H9 (cell line): ENCODE measurements around the gene PNMA3. TPM values are rescaled to one million over a fixed set of nuclear protein-coding genes. Genes with fewer than 3 reads are reported as not detected.

ENCODE experiments used
- DNase-seq: peaks from one replicate; pipeline ENCODE4 v3.0.0-alpha.2; 2017
- H2AFZ ChIP-seq: one replicate; pipeline ENCODE4 v1.6.1; 2013; ENCODE audit warnings: mild to moderate bottlenecking, low read length, control low read depth, moderate library complexity
- H2AK5ac ChIP-seq: 2 replicates; pipeline ENCODE4 v1.6.1; 2013; ENCODE audit warnings: low read length, control low read depth, mixed read lengths; ENCODE audit not compliant: insufficient read length
- H2BK120ac ChIP-seq: one replicate; pipeline ENCODE4 v1.6.1; 2013; ENCODE audit warnings: low read depth, mild to moderate bottlenecking, low read length, control low read depth, inconsistent platforms; ENCODE audit not compliant: poor library complexity, severe bottlenecking
- H2BK12ac ChIP-seq: 2 replicates; pipeline ENCODE4 v1.6.1; 2013; ENCODE audit warnings: low read length, control low read depth, mixed read lengths, low read depth; ENCODE audit not compliant: insufficient read length
- H2BK15ac ChIP-seq: 2 replicates; pipeline ENCODE4 v1.6.1; 2013; ENCODE audit warnings: low read depth, low read length, control low read depth
- H2BK20ac ChIP-seq: one replicate; pipeline ENCODE4 v1.6.1; 2013; ENCODE audit warnings: low read depth, mild to moderate bottlenecking, low read length, control low read depth, inconsistent platforms; ENCODE audit not compliant: poor library complexity, severe bottlenecking
- H2BK5ac ChIP-seq: 2 replicates; pipeline ENCODE4 v1.6.1; 2013; ENCODE audit warnings: low read length, control low read depth, mixed read lengths; ENCODE audit not compliant: insufficient read length
- H3K14ac ChIP-seq: 2 replicates; pipeline ENCODE4 v1.6.1; 2013; ENCODE audit warnings: low read length, control low read depth; ENCODE audit not compliant: insufficient read depth
- H3K18ac ChIP-seq: 2 replicates; pipeline ENCODE4 v1.6.1; 2013; ENCODE audit warnings: low read depth, mild to moderate bottlenecking, mixed read lengths, low read length, control low read depth; ENCODE audit not compliant: insufficient read length
- H3K23ac ChIP-seq: 2 replicates; pipeline ENCODE4 v1.6.1; 2013; ENCODE audit warnings: low read length, control low read depth, mixed read lengths, low read depth; ENCODE audit not compliant: insufficient read length
- H3K23me2 ChIP-seq: 2 replicates; pipeline ENCODE4 v1.6.1; 2013; ENCODE audit warnings: low read depth, mild to moderate bottlenecking, mixed read lengths, low read length, control low read depth; ENCODE audit not compliant: insufficient read length, poor library complexity, severe bottlenecking
- H3K27ac ChIP-seq: 2 replicates; pipeline ENCODE4 v1.5.1; 2013; ENCODE audit warnings: low read length, control low read depth, mixed read lengths, low read depth; ENCODE audit not compliant: insufficient read length
- H3K27me3 ChIP-seq: 2 replicates; pipeline ENCODE4 v1.6.1; 2013; ENCODE audit warnings: low read length, control low read depth, inconsistent platforms; ENCODE audit not compliant: insufficient read depth
- H3K4ac ChIP-seq: 2 replicates; pipeline ENCODE4 v1.6.1; 2013; ENCODE audit warnings: low read depth, mild to moderate bottlenecking, control low read depth, inconsistent platforms, low read length, moderate library complexity
- H3K4me1 ChIP-seq: 2 replicates; pipeline ENCODE4 v1.6.1; 2013; ENCODE audit warnings: low read length, control low read depth, inconsistent platforms; ENCODE audit not compliant: insufficient read depth
- H3K4me2 ChIP-seq: 2 replicates; pipeline ENCODE4 v1.6.1; 2013; ENCODE audit warnings: low read length, control low read depth, mixed read lengths; ENCODE audit not compliant: insufficient read length, insufficient read depth
- H3K56ac ChIP-seq: 2 replicates; pipeline ENCODE4 v1.6.1; 2013; ENCODE audit warnings: low read depth, mild to moderate bottlenecking, mixed read lengths, low read length, control low read depth; ENCODE audit not compliant: insufficient read length
- H3K79me1 ChIP-seq: 2 replicates; pipeline ENCODE4 v1.6.1; 2013; ENCODE audit warnings: low read depth, mild to moderate bottlenecking, moderate library complexity, low read length, control low read depth, inconsistent platforms; ENCODE audit not compliant: insufficient read depth, poor library complexity, severe bottlenecking
- H3K79me2 ChIP-seq: 2 replicates; pipeline ENCODE4 v1.6.1; 2013; ENCODE audit warnings: low read length, control low read depth, inconsistent platforms; ENCODE audit not compliant: insufficient read depth
- H3K9ac ChIP-seq: 2 replicates; pipeline ENCODE4 v1.6.1; 2013; ENCODE audit warnings: low read length, control low read depth, mixed read lengths; ENCODE audit not compliant: insufficient read length; ENCODE audit errors: extremely low read depth
- H3K9me3 ChIP-seq: one replicate; pipeline ENCODE4 v1.6.1; 2013; ENCODE audit warnings: low read depth, low read length, inconsistent platforms; ENCODE audit not compliant: control insufficient read depth
- H3T11ph ChIP-seq: one replicate; pipeline ENCODE4 v1.6.1; 2013; ENCODE audit warnings: mild to moderate bottlenecking, low read length, control low read depth, inconsistent platforms
- H4K20me1 ChIP-seq: one replicate; pipeline ENCODE4 v1.6.1; 2013; ENCODE audit not compliant: control insufficient read depth, insufficient read length, insufficient read depth
- H4K5ac ChIP-seq: 2 replicates; pipeline ENCODE4 v1.6.1; 2013; ENCODE audit warnings: low read depth, mild to moderate bottlenecking, mixed read lengths, low read length, control low read depth; ENCODE audit not compliant: insufficient read length
- H4K8ac ChIP-seq: replicated peaks from 2 replicates; pipeline ENCODE4 v1.6.1; 2013; ENCODE audit warnings: low read length, control low read depth, mixed read lengths, low read depth; ENCODE audit not compliant: insufficient read length
- H4K91ac ChIP-seq: 2 replicates; pipeline ENCODE4 v1.6.1; 2013; ENCODE audit warnings: low read depth, mild to moderate bottlenecking, moderate library complexity, mixed read lengths, low read length, control low read depth; ENCODE audit not compliant: insufficient read length
- H3K27ac Mint-ChIP-seq, 3 experiments: 2 replicates in 2 of 3; 3 replicates in 1 of 3; pipeline ENCODE4 v1.8.0; 2020 to 2021; ENCODE audit warnings: mixed read lengths in 3 of 3, mild to moderate bottlenecking in 1 of 3, moderate library complexity in 1 of 3
- H3K27me3 Mint-ChIP-seq: 2 replicates; pipeline ENCODE4 v1.8.0; 2021; ENCODE audit warnings: low read depth, mild to moderate bottlenecking, moderate library complexity, mixed read lengths
- H3K36me3 Mint-ChIP-seq, 3 experiments: 2 replicates in 2 of 3; 3 replicates in 1 of 3; pipeline ENCODE4 v1.8.0; 2020 to 2021; ENCODE audit warnings: low read depth in 3 of 3, mixed read lengths in 3 of 3; ENCODE audit not compliant: insufficient read depth in 1 of 3
- H3K4me1 Mint-ChIP-seq, 2 experiments: 2 replicates each; pipeline ENCODE4 v1.8.0; 2020; ENCODE audit warnings: mixed read lengths in 2 of 2
- H3K4me3 Mint-ChIP-seq, 2 experiments: 2 replicates in 1 of 2; 3 replicates in 1 of 2; pipeline ENCODE4 v1.8.0; 2020 to 2021; ENCODE audit warnings: mild to moderate bottlenecking in 2 of 2, mixed read lengths in 2 of 2, moderate library complexity in 1 of 2
- H3K9me3 Mint-ChIP-seq, 2 experiments: 2 replicates in 1 of 2; 3 replicates in 1 of 2; pipeline ENCODE4 v1.8.0; 2020; ENCODE audit warnings: mild to moderate bottlenecking in 2 of 2, mixed read lengths in 2 of 2, moderate library complexity in 1 of 2
- CTCF ChIP-seq: fragments of 200-600 bp; sonication (generic); conservative IDR thresholded peaks from 3 replicates; pipeline ENCODE4 v1.8.0; 2021; ENCODE audit warnings: antibody characterized with exemption, mild to moderate bottlenecking
- WGBS: extraction: QIAGEN DNeasy Blood & Tissue Kit; methylation state at CpG from one replicate; pipeline ENCODE4 v1.1.7; 2013; ENCODE audit warnings: missing lambda C conversion rate, low lambda C conversion rate, mixed read lengths; ENCODE audit not compliant: insufficient read length; ENCODE audit errors: extremely low coverage; 5-methylcytosine and 5-hydroxymethylcytosine counted together
- total RNA-seq: library from RNA; stranded (reverse); gene quantifications from 2 replicates; pipeline ENCODE4 v1.2.1, GENCODE V29; 2021

PNMA3 gene
- total RNA-seq, 1 experiment from 2014 or later, result 9.4 TPM

- peaks cover 0 to 3% (median 0%) of the 10 kb centered on the region in 3 experiments; a peak in 2 of 7 replicates for H3K36me3 Mint-ChIP-seq
- Histone ChIP-seq H2BK15ac (no peak overlapping the region), H3K27ac (no peak overlapping the region), H3K4me1 (no peaks in the 10 kb centered on the region), H3K4ac (no peak overlapping the region), H4K91ac (no peak overlapping the region), H3K18ac (no peak overlapping the region), H2AK5ac (no peak overlapping the region), H3K23ac (no peak overlapping the region), H3K79me2 (no peaks in the 10 kb centered on the region), H3K9ac (no peak overlapping the region), H3K4me2 (no peak overlapping the region), H4K20me1 (no peaks in the 10 kb centered on the region), H4K8ac (no peak overlapping the region), H2BK120ac (no peak overlapping the region), H2BK20ac (no peak overlapping the region), H3K14ac (no peak overlapping the region), H3K9me3 (peaks cover 41% of the 10 kb centered on the region), H4K5ac (no peak overlapping the region), H2BK5ac (no peak overlapping the region), H3K79me1 (no peaks in the 10 kb centered on the region), H2AFZ (no peak overlapping the region), H3T11ph (no peak overlapping the region), H3K27me3 (no peaks in the 10 kb centered on the region), H3K23me2 (no peaks in the 10 kb centered on the region), H3K56ac (no peak overlapping the region), H2BK12ac (no peak overlapping the region)
- H3K27me3 Mint-ChIP-seq, result peaks cover 6% of the 10 kb centered on the region
- peaks cover 6 to 9% of the 10 kb centered on the region in 2 experiments; a peak in 3 of 4 replicates for H3K4me1 Mint-ChIP-seq
- H3K4me3 Mint-ChIP-seq, result no peak overlapping the region
- no peak overlapping the region for H3K27ac Mint-ChIP-seq
- no peak for TF ChIP-seq CTCF
- WGBS, result no CpG with 5 or more reads among the region's 2 CpGs
- no peak for DNase-seq
- peaks cover 32 to 35% of the 10 kb centered on the region in 2 experiments for H3K9me3 Mint-ChIP-seq
Measured at GRCh38 chrX:153064061-153064460, 7.8 kb downstream of the PNMA3 start.
